Mucosa of rectum (tissue), 2 donors: Measurements from ENCODE around the gene DUOXA1.
"Not testable (repeated sequence)": the region's sequence is repeated elsewhere in the genome, so short reads cannot be mapped to it uniquely, and the experiment has no call there.

Experiments
- H3K27ac ChIP-seq, 2 donors: one replicate each; pipeline ENCODE4 v1.7.0; 2013; ENCODE audit warnings: inconsistent platforms in 2 of 2, low read depth in 2 of 2, low read length in 2 of 2
- H3K27me3 ChIP-seq, 2 donors: one replicate each; pipeline ENCODE4 v1.7.0; 2013; ENCODE audit warnings: low read length in 2 of 2; ENCODE audit not compliant: control insufficient read depth in 2 of 2, insufficient read depth in 2 of 2
- H3K36me3 ChIP-seq, 2 donors: one replicate each; pipeline ENCODE4 v1.7.0; 2013; ENCODE audit warnings: low read length in 2 of 2; ENCODE audit not compliant: control insufficient read depth in 2 of 2, insufficient read depth in 2 of 2
- H3K4me1 ChIP-seq, 2 donors: one replicate each; pipeline ENCODE4 v1.7.0; 2013; ENCODE audit warnings: low read length in 2 of 2, mild to moderate bottlenecking in 1 of 2; ENCODE audit not compliant: control insufficient read depth in 2 of 2, insufficient read depth in 2 of 2
- H3K4me3 ChIP-seq, 2 donors: one replicate each; pipeline ENCODE4 v1.7.0; 2013; ENCODE audit warnings: low read length in 2 of 2
- H3K9ac ChIP-seq, 2 donors: one replicate each; pipeline ENCODE4 v1.7.0; 2013; ENCODE audit warnings: low read length in 2 of 2, low read depth in 1 of 2, mild to moderate bottlenecking in 1 of 2
- H3K9me3 ChIP-seq, 2 donors: one replicate each; pipeline ENCODE4 v1.7.0; 2013; ENCODE audit warnings: low read length in 2 of 2; ENCODE audit not compliant: control insufficient read depth in 2 of 2
- donor health status: healthy.
- donor health status: Normal muscosa, but diverticular disease.

Gene DUOXA1

DNA sequence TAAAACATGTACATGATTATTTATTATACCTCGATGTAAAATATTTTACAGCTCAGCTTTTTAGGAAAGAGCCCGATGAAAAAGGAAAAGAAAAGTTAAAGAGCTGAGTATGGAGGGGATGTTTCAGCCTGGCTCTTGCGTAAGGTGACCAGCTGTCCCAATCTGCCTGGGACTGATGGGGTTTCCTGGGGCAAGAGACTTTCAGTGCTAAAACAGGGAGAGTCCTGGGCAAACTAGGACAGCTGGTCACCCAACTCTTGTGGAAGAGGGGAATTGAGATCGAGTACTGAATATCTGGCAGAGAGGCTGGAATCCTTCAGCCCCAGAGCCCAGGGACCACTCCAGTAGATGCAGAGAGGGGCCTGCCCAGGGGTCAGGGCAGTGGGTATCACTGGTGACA lies 36.7 kb downstream of the DUOXA1 start:
- Histone ChIP-seq H3K36me3 (no peaks in the 10 kb centered on the region), H3K4me1 (no peaks in the 10 kb centered on the region), H3K27me3 (no peaks in the 10 kb centered on the region), H3K27ac (no peak overlapping the region), H3K9me3 (no peaks in the 10 kb centered on the region), H3K9ac (no peak overlapping the region), H3K4me3 (no peak overlapping the region)

DNA sequence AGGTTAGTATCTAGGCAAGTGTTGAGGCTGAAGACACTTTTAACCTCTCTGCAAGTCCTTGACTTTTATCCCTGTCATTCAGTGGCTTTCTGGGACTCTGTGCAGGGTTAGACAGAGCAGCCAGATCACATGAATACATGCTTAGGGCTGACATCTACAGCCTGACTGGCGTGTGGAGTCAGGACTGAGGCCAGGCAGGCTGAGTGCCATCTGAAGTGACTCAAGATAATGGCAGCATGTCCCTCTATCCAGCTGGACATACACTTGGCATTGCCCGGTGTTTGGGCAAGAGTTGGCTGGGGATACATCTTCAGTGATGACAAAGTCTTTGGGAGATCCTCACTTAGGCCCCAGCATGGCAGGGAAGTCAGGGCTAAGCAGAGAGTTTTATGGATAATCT lies 38.1 kb downstream of the DUOXA1 start:
- Histone ChIP-seq H3K36me3 (no peaks in the 10 kb centered on the region), H3K27ac (no peak overlapping the region), H3K27me3 (no peaks in the 10 kb centered on the region), H3K9me3 (no peaks in the 10 kb centered on the region), H3K4me3 (no peak overlapping the region), H3K9ac (no peak overlapping the region), H3K4me1 (no peaks in the 10 kb centered on the region)

GRCh38 chr15:45091161-45091560 lies 38.5 kb downstream of the DUOXA1 start:
- no peak overlapping the region for H3K9ac ChIP-seq
- no peaks in the 10 kb centered on the region for H3K9me3 ChIP-seq
- H3K36me3 ChIP-seq: no peaks in the 10 kb centered on the region
- H3K4me3 ChIP-seq: no peak overlapping the region
- H3K4me1 ChIP-seq: no peaks in the 10 kb centered on the region
- H3K27me3 ChIP-seq: no peaks in the 10 kb centered on the region
- no peak overlapping the region for H3K27ac ChIP-seq

GRCh38 chr15:45089712-45090373 lies 39.8 kb downstream of the DUOXA1 start:
- Histone ChIP-seq H3K9me3 (no peaks in the 10 kb centered on the region), H3K9ac (no peak overlapping the region), H3K4me3 (no peak overlapping the region), H3K27me3 (no peaks in the 10 kb centered on the region), H3K36me3 (no peaks in the 10 kb centered on the region), H3K27ac (no peak overlapping the region), H3K4me1 (no peaks in the 10 kb centered on the region)

- no peak overlapping the region for H3K27ac ChIP-seq
- H3K4me3 ChIP-seq: no peak overlapping the region
- H3K9me3 ChIP-seq: no peaks in the 10 kb centered on the region
- H3K9ac ChIP-seq: no peak overlapping the region
- H3K27me3 ChIP-seq: no peaks in the 10 kb centered on the region
- no peaks in the 10 kb centered on the region for H3K36me3 ChIP-seq
- no peaks in the 10 kb centered on the region for H3K4me1 ChIP-seq
Observed at GRCh38 chr15:45088801-45089711, 40.6 kb downstream of the DUOXA1 start.

DNA sequence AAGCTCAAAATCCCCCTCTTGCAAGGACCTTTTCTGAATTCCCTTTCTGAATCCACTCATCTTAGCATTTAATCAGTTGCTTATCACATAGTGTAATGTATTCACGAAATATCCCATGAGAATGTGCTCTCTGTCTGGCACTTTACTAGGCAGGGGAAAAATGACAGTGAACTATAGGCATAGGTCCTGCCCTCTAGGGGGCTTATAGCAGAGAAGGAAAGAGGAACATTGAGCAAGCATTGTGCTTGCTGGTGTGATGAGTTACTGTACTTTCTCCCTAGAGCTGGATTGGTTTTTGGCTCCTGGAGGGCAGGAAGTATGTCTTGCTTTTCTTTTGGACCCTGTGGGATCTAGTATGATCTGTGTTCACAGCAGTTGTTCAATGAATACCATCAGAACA lies 42.2 kb downstream of the DUOXA1 start:
- Histone ChIP-seq H3K4me3 (no peak overlapping the region), H3K36me3 (no peaks in the 10 kb centered on the region), H3K27me3 (no peaks in the 10 kb centered on the region), H3K4me1 (no peaks in the 10 kb centered on the region), H3K9ac (no peak overlapping the region), H3K9me3 (no peaks in the 10 kb centered on the region), H3K27ac (no peak overlapping the region)

- no peaks in the 10 kb centered on the region for H3K27me3 ChIP-seq
- H3K9me3 ChIP-seq: no peaks in the 10 kb centered on the region
Observed at GRCh38 chr15:45084163-45084562, 45.5 kb downstream of the DUOXA1 start.

GRCh38 chr15:45083223-45083622 lies 46.5 kb downstream of the DUOXA1 start:
- no peaks in the 10 kb centered on the region for H3K9me3 ChIP-seq
- no peaks in the 10 kb centered on the region for H3K36me3 ChIP-seq
- no peak overlapping the region for H3K27ac ChIP-seq

More at GRCh38 chr15:45084163-45084562, 45.5 kb downstream of the DUOXA1 start:
- H3K4me1 ChIP-seq: no peaks in the 10 kb centered on the region
- H3K27ac ChIP-seq: no peak overlapping the region
- no peaks in the 10 kb centered on the region for H3K36me3 ChIP-seq
- H3K9ac ChIP-seq: no peak overlapping the region
- H3K4me3 ChIP-seq: no peak overlapping the region

GRCh38 chr15:45082412-45082811 lies 47.3 kb downstream of the DUOXA1 start:
- not testable (repeated sequence) for H3K4me1 ChIP-seq, H3K36me3 ChIP-seq, H3K4me3 ChIP-seq, H3K27ac ChIP-seq, H3K9ac ChIP-seq, H3K9me3 ChIP-seq, H3K27me3 ChIP-seq

More at GRCh38 chr15:45083223-45083622, 46.5 kb downstream of the DUOXA1 start:
- Histone ChIP-seq H3K9ac (no peak overlapping the region), H3K4me3 (no peak overlapping the region), H3K27me3 (no peaks in the 10 kb centered on the region), H3K4me1 (no peaks in the 10 kb centered on the region)

DNA sequence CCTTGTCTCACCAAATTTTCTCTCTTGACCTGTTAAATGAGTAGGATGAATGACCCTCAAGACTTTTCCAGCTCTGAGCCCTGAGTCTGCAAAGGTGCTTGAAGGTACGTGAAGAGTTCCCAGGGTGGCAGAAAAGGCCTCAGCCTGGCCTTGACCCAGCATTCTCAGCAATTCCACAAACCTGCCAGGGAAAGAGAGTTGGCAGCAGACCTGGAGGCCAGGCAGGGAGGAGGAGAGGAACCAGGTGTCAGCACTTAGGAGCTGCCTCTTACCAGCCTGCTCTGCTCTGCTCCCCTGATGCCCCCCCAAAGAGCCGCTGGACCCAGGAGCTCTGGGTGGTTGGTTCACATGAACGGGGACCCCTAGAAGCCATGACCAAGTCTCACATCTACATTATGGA lies 49.1 kb downstream of the DUOXA1 start:
- not testable (repeated sequence) for H3K27me3 ChIP-seq, H3K9me3 ChIP-seq, H3K4me1 ChIP-seq, H3K9ac ChIP-seq, H3K36me3 ChIP-seq, H3K27ac ChIP-seq, H3K4me3 ChIP-seq
